H1 (cell line): ENCODE results near the gene TSPAN6. TPM values are rescaled to one million over a fixed set of nuclear protein-coding genes. Genes with fewer than 3 reads are reported as not detected.
A peak's percentile ranks its signal among the peaks of the same experiment; 100 is the strongest.

Experiments
- CTCF ChIA-PET: fragments of 300-600 bp; sonication (Branson Sonifier 250); formaldehyde crosslinking; loops from one replicate; lab custom pipeline; 2021; ENCODE audit not compliant: partially characterized antibody; lab: Charles Lee
- POLR2A ChIA-PET: fragments of 300-600 bp; sonication (Branson Sonifier 250); formaldehyde crosslinking; loops from one replicate; lab custom pipeline; 2021; ENCODE audit warnings: inconsistent platforms; ENCODE audit not compliant: partially characterized antibody; lab: Charles Lee
- DNase-seq, 2 experiments: peaks; one replicate each; pipeline versions ENCODE4 v3.0.0 to v3.0.0-alpha.2; 2010 to 2022; ENCODE audit warnings: low spot score in 2 of 2, low read depth in 1 of 2, mixed read lengths in 1 of 2
- FAIRE-seq: peaks from 2 replicates; lab custom pipeline; 2011; peaks lifted over from hg19 to GRCh38; lab: Jason Lieb, UNC
- H2AFZ ChIP-seq: 2 replicates; pipeline ENCODE4 v1.8.1; 2012; ENCODE audit warnings: low read length, inconsistent platforms
- H2AK5ac ChIP-seq: 2 replicates; pipeline ENCODE4 v1.6.1; 2013; ENCODE audit warnings: low read depth, low read length
- H2BK120ac ChIP-seq: replicated peaks from 2 replicates; pipeline ENCODE3; 2013; ENCODE audit warnings: low read depth, low read length, inconsistent platforms
- H2BK12ac ChIP-seq: 2 replicates; pipeline ENCODE4 v1.6.1; 2013; ENCODE audit warnings: low read depth, low read length
- H2BK15ac ChIP-seq: 2 replicates; pipeline ENCODE4 v1.6.1; 2013; ENCODE audit warnings: low read length
- H2BK20ac ChIP-seq: 2 replicates; pipeline ENCODE4 v1.6.1; 2013; ENCODE audit warnings: low read length
- H2BK5ac ChIP-seq: 2 replicates; pipeline ENCODE4 v1.6.1; 2013; ENCODE audit warnings: low read depth, low read length
- H3K14ac ChIP-seq: 2 replicates; pipeline ENCODE4 v1.6.1; 2013; ENCODE audit warnings: inconsistent platforms; ENCODE audit not compliant: insufficient read length
- H3K18ac ChIP-seq: 2 replicates; pipeline ENCODE4 v1.6.1; 2013; ENCODE audit warnings: low read length; ENCODE audit errors: extremely low read depth
- H3K23ac ChIP-seq: 2 replicates; pipeline ENCODE4 v1.6.1; 2013; ENCODE audit warnings: inconsistent platforms; ENCODE audit not compliant: insufficient read length
- H3K23me2 ChIP-seq: 2 replicates; pipeline ENCODE4 v1.6.1; 2013; ENCODE audit warnings: low read depth, low read length
- H3K27ac ChIP-seq: 2 replicates; pipeline ENCODE4 v1.6.1; 2011; ENCODE audit warnings: low read depth, low read length, inconsistent platforms
- H3K27me3 ChIP-seq, 4 experiments: replicated peaks in 1 of 4; 1 replicate in 1 of 4; 2 replicates in 3 of 4; pipeline versions ENCODE4 v1.6.1 to v1.8.1; 2011 to 2013; ENCODE audit warnings: low read length in 3 of 4, mild to moderate bottlenecking in 3 of 4, inconsistent platforms in 2 of 4, mixed read lengths in 2 of 4, moderate library complexity in 1 of 4; ENCODE audit not compliant: control insufficient read depth in 3 of 4, insufficient read depth in 3 of 4; ENCODE audit errors: extremely low read depth in 1 of 4
- H3K36me3 ChIP-seq, 4 experiments: 2 replicates each; pipeline versions ENCODE4 v1.6.1 to v1.8.1; 2011 to 2013; ENCODE audit warnings: mild to moderate bottlenecking in 4 of 4, low read length in 3 of 4, moderate library complexity in 2 of 4, control low read depth in 1 of 4, inconsistent platforms in 1 of 4; ENCODE audit not compliant: insufficient read depth in 4 of 4, control insufficient read depth in 2 of 4
- H3K4ac ChIP-seq: replicated peaks from 2 replicates; pipeline ENCODE3; 2013; ENCODE audit warnings: low read length, low read depth, mixed read lengths, inconsistent platforms; ENCODE audit not compliant: insufficient read length
- H3K4me1 ChIP-seq, 4 experiments: replicated peaks in 1 of 4; 1 replicate in 1 of 4; 2 replicates in 3 of 4; pipeline versions ENCODE4 v1.6.1 to v1.8.1; 2011 to 2013; ENCODE audit warnings: low read length in 3 of 4, inconsistent platforms in 2 of 4, mixed read lengths in 1 of 4; ENCODE audit not compliant: insufficient read depth in 4 of 4, control insufficient read depth in 3 of 4
- H3K4me2 ChIP-seq, 2 experiments: 2 replicates each; pipeline versions ENCODE4 v1.6.1 to v1.8.1; 2011 to 2013; ENCODE audit warnings: low read depth in 2 of 2, low read length in 2 of 2, control low read depth in 1 of 2, inconsistent platforms in 1 of 2, mild to moderate bottlenecking in 1 of 2; ENCODE audit not compliant: insufficient read depth in 1 of 2
- H3K4me3 ChIP-seq, 4 experiments: fragments of 200-600, 300-600 bp in 1 of 4; sonication (generic), shearing (Covaris generic), sonication (Bioruptor Twin) in 1 of 4; 2 replicates each; pipeline versions ENCODE4 v1.5.1 to v1.8.1; 2011 to 2016; ENCODE audit warnings: low read length in 4 of 4, low read depth in 3 of 4, control low read depth in 2 of 4, inconsistent platforms in 2 of 4, mild to moderate bottlenecking in 2 of 4, mixed read lengths in 1 of 4, moderate library complexity in 1 of 4; ENCODE audit not compliant: insufficient read depth in 2 of 4; ENCODE audit errors: extremely low read depth in 1 of 4
- H3K56ac ChIP-seq: replicated peaks from 2 replicates; pipeline ENCODE3; 2013; ENCODE audit warnings: low read depth, mild to moderate bottlenecking, mixed read lengths, low read length, inconsistent platforms; ENCODE audit not compliant: insufficient read length
- H3K79me1 ChIP-seq: 2 replicates; pipeline ENCODE4 v1.6.1; 2013; ENCODE audit warnings: low read depth, low read length, control low read depth
- H3K79me2 ChIP-seq, 2 experiments: 2 replicates each; pipeline versions ENCODE4 v1.6.1 to v1.8.1; 2012 to 2013; ENCODE audit warnings: low read length in 2 of 2, mild to moderate bottlenecking in 2 of 2, inconsistent platforms in 1 of 2; ENCODE audit not compliant: insufficient read depth in 2 of 2, control insufficient read depth in 1 of 2
- H3K9ac ChIP-seq, 4 experiments: replicated peaks in 1 of 4; 1 replicate in 1 of 4; 2 replicates in 3 of 4; pipeline versions ENCODE4 v1.6.1 to v1.8.1; 2011 to 2013; ENCODE audit warnings: low read depth in 3 of 4, low read length in 3 of 4, control low read depth in 2 of 4, mild to moderate bottlenecking in 2 of 4, moderate library complexity in 2 of 4, inconsistent platforms in 1 of 4; ENCODE audit errors: extremely low read depth in 1 of 4
- H3K9me3 ChIP-seq, 2 experiments: 2 replicates each; pipeline versions ENCODE4 v1.6.1 to v1.8.1; 2012 to 2013; ENCODE audit warnings: mild to moderate bottlenecking in 2 of 2, moderate library complexity in 2 of 2, control low read depth in 1 of 2, inconsistent platforms in 1 of 2, low read depth in 1 of 2, low read length in 1 of 2, mixed read lengths in 1 of 2; ENCODE audit not compliant: insufficient read depth in 2 of 2
- H4K20me1 ChIP-seq, 2 experiments: replicated peaks in 1 of 2; 2 replicates each; pipeline versions ENCODE3 to v1.8.1; 2011 to 2013; ENCODE audit warnings: inconsistent platforms in 2 of 2, low read length in 2 of 2, mild to moderate bottlenecking in 1 of 2; ENCODE audit not compliant: insufficient read depth in 2 of 2, control insufficient read depth in 1 of 2
- H4K5ac ChIP-seq: 2 replicates; pipeline ENCODE4 v1.6.1; 2013; ENCODE audit warnings: low read length, low read depth, mixed read lengths, inconsistent platforms; ENCODE audit not compliant: insufficient read length
- H4K8ac ChIP-seq: 2 replicates; pipeline ENCODE4 v1.8.0; 2013; ENCODE audit warnings: mild to moderate bottlenecking, moderate library complexity, low read length, inconsistent platforms; ENCODE audit not compliant: insufficient read depth; ENCODE audit errors: extremely low read depth
- H4K91ac ChIP-seq: replicated peaks from 2 replicates; pipeline ENCODE3; 2013; ENCODE audit warnings: low read length, mixed read lengths, inconsistent platforms; ENCODE audit not compliant: insufficient read length
- CBX5 ChIP-seq: fragments of 300-800, 300-1000 bp; sonication (generic); IDR thresholded peaks from 2 replicates; pipeline ENCODE4 v1.7.1; 2016; ENCODE audit warnings: antibody characterized with exemption, low read length, low read depth
- GTF2F1 ChIP-seq: IDR thresholded peaks from 2 replicates; pipeline ENCODE4 v1.6.1; 2012; ENCODE audit warnings: low read depth, low read length, improper control_type of control experiment, borderline replicate concordance
- HDAC6 ChIP-seq: IDR thresholded peaks from one replicate; pipeline ENCODE4 v1.7.1; 2012; ENCODE audit warnings: low read depth, mild to moderate bottlenecking, inconsistent platforms, low read length, moderate library complexity
- NANOG ChIP-seq: IDR thresholded peaks from 2 replicates; pipeline ENCODE4 v1.6.1; 2011; ENCODE audit warnings: low read length, low read depth, mild to moderate bottlenecking, inconsistent platforms; ENCODE audit not compliant: insufficient read depth, poor library complexity, severe bottlenecking
- PHF8 ChIP-seq: fragments of 200-600 bp; sonication (generic); conservative IDR thresholded peaks from 2 replicates; pipeline ENCODE4 v1.7.1; 2012; ENCODE audit warnings: low read depth, mild to moderate bottlenecking, inconsistent platforms, low read length, moderate library complexity
- TAF1 ChIP-seq: IDR thresholded peaks from 2 replicates; pipeline ENCODE4 v1.6.1; 2011; ENCODE audit warnings: mild to moderate bottlenecking, low read depth, low read length
- TEAD4 ChIP-seq: IDR thresholded peaks from 2 replicates; pipeline ENCODE4 v1.6.1; 2012; ENCODE audit warnings: low read depth, low read length, inconsistent platforms, mixed read lengths
- WGBS, 2 experiments: shearing (Covaris generic) in 1 of 2; methylation state at CpG; one replicate each; pipeline versions ENCODE4 v1.1.6 to v1.1.7; 2013 to 2015; ENCODE audit warnings: low lambda C conversion rate in 2 of 2, mixed read lengths in 2 of 2, inconsistent platforms in 1 of 2, low coverage in 1 of 2, missing lambda C conversion rate in 1 of 2; ENCODE audit not compliant: insufficient replicate concordance in 2 of 2, insufficient coverage in 1 of 2, insufficient read length in 1 of 2; ENCODE audit errors: extremely low coverage in 1 of 2, missing lambda C conversion rate in 1 of 2; 5-methylcytosine and 5-hydroxymethylcytosine counted together
- long read RNA-seq, 2 experiments: library from RNA in 1 of 2; library from capped mRNA in 1 of 2; stranded (forward); transcript quantifications; one replicate each; pipeline ENCODE4 v2.0.0, GENCODE V29; 2021; ENCODE audit warnings: inconsistent platforms in 1 of 2
- polyA minus RNA-seq, 3 experiments: library from RNA; depleted of rRNA, polyadenylated mRNA; stranded (reverse); fragments of >200 nt; gene quantifications; 1 replicate in 2 of 3; 2 replicates in 1 of 3; pipeline ENCODE4 v1.2.3, GENCODE V29; 2011
- polyA plus RNA-seq, 7 experiments: library from polyadenylated mRNA; depleted of rRNA in 3 of 7; stranded (reverse) in 5 of 7; unstranded in 2 of 7; fragments of >200 nt in 5 of 7; fragments of 200-250 nt in 2 of 7; gene quantifications; 1 replicate in 5 of 7; 2 replicates in 1 of 7; 4 replicates in 1 of 7; pipeline versions ENCODE4 v1.2.1 to v1.2.3, GENCODE V29; 2011 to 2013; ENCODE audit warnings: missing spikeins in 2 of 7, mixed read lengths in 2 of 7
- total RNA-seq: library from RNA; stranded (reverse); fragmentation: NEBNext Ultra II Directional; extraction: Animal tissue kit (Norgen Biotek cat#: 25700); gene quantifications from 2 replicates; pipeline ENCODE4 v1.2.1, GENCODE V29; 2021
- TF ChIP-seq, protein P1 (sequence below): IDR thresholded peaks from 2 replicates; pipeline ENCODE4 v1.6.1; 2011; ENCODE audit warnings: low read depth, mild to moderate bottlenecking, low read length; ENCODE audit not compliant: insufficient read depth

The TSPAN6 gene
- total RNA-seq = 56.8 and 58.1 TPM in 2 replicates
- 41.7 and 67.7 TPM in 2 replicates for polyA plus RNA-seq (2011; rRNA removed)
- polyA plus RNA-seq (2011; cell fraction: cytosol; rRNA removed) = 57.7 TPM
- polyA plus RNA-seq (2011; cell fraction: nucleus; rRNA removed) = 19.6 TPM
- 51.3 to 71.8 TPM (median 55.0 TPM) in 4 replicates for polyA plus RNA-seq (2012, experiment 1 of 2)
- polyA plus RNA-seq (2012, experiment 2 of 2) = 19.9 TPM
- polyA plus RNA-seq (2013, experiment 1 of 2) = 63.3 TPM
- polyA plus RNA-seq (2013, experiment 2 of 2) = 74.6 TPM
- 44.3 and 57.2 TPM in 2 replicates for polyA minus RNA-seq (2011; rRNA and poly(A)+ RNA removed)
- polyA minus RNA-seq (2011; cell fraction: cytosol; rRNA and poly(A)+ RNA removed) = 23.3 TPM
- 22.6 TPM for polyA minus RNA-seq (2011; cell fraction: nucleus; rRNA and poly(A)+ RNA removed)
- long read RNA-seq, experiment 1, transcript TSPAN6-201 (8 exons, 2,206 nt) = major isoform, 55 of 106 reads
- long read RNA-seq, experiment 1, partial matches to known transcripts = 31 of 106 reads
- long read RNA-seq, experiment 1, other reads (novel, unspliced or antisense) = 20 of 106 reads
- long read RNA-seq, experiment 2, transcript TSPAN6-201 (8 exons, 2,206 nt) = major isoform, 270 of 306 reads
- long read RNA-seq, experiment 2, partial matches to known transcripts = 4 of 306 reads
- long read RNA-seq, experiment 2, other reads (novel, unspliced or antisense) = 32 of 306 reads

DNA sequence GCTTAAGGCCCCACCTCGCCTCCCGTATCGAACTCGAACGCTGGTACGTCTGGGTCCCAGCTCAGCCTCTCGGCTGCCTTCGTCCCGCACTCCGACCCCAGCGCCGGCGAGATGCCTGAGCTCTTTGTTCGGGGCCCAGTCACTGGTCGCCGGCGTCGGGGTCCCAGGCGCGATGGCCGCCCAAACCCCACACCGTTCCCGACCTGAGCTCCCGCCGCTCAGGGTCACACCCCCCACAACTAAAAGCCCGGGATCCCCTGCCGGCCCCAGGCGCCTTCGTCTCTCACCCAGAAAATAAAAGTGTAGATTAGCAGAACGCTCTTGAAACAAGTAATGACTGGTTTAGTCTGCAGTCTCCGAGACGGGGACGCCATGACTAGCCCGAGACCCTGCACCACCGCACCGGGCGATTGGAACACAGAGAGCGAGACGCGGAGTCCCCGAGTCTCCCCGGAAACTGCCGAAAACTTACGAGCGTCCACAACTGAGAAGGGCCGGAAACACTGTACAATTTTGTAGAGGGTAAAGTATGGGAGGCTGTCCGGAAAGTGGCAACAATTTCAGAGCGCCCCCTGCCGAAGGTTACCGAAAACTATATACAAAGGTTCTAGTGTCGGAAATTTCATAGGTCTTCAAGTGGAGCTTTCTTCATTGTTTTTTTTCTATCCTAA is at the start of gene TSPAN6:
Gene TSPAN6, minus strand, starts transcription at position 486 of the 671 bp plus-strand sequence. Its CDS starts 112 bp downstream, at position 374.
- Histone ChIP-seq H3K4me2 (peak within 1 kb of the TSS; percentile 69 to 94), H2AK5ac (no peak within 1 kb of the TSS; the same call in 1 of the 2 replicates), H3K27ac (peak within 1 kb of the TSS; percentile 88), H4K8ac (peak within 1 kb of the TSS; percentile 96), H3K14ac (no peak within 1 kb of the TSS), H2BK12ac (no peak within 1 kb of the TSS), H4K5ac (peak within 1 kb of the TSS; percentile 68), H3K18ac (no peak within 1 kb of the TSS; the same call in 1 of the 2 replicates), H3K4ac (no peak within 1 kb of the TSS), H3K23me2 (no peaks in the 10 kb centered on the region), H3K4me3 (peak within 1 kb of the TSS; percentile 63 to 86 (median 75)), H3K4me1 (peaks cover 0 to 2% (median 0%) of the 10 kb centered on the region in 4 experiments; a peak in 1 of 7 replicates), H3K56ac (peak within 1 kb of the TSS; percentile 30), H3K36me3 (peaks cover 1 to 29% (median 9%) of the 10 kb centered on the region in 4 experiments; a peak in 5 of 8 replicates), H2BK5ac (no peak within 1 kb of the TSS; the same call in 1 of the 2 replicates), H3K23ac (no peak within 1 kb of the TSS), H3K9me3 (no peaks in the 10 kb centered on the region), H2BK15ac (no peak within 1 kb of the TSS), H4K20me1 (no peaks in the 10 kb centered on the region), H3K79me2 (peaks cover 0 to 4% of the 10 kb centered on the region in 2 experiments; a peak in 2 of 4 replicates), H3K27me3 (no peaks in the 10 kb centered on the region), H4K91ac (no peak within 1 kb of the TSS), H2BK120ac (no peak within 1 kb of the TSS), H3K9ac (peak within 1 kb of the TSS; percentile 82 to 94 (median 88)), H2AFZ (peak within 1 kb of the TSS; percentile 32; the same call in 1 of the 2 replicates), H3K79me1 (no peaks in the 10 kb centered on the region), H2BK20ac (no peak within 1 kb of the TSS)
- CTCF ChIA-PET = interaction anchor here (0.7 to 2.1 kb wide), 12 partner anchors 10 to 189 kb away, joined by 3 to 7 read pairs (median 4); no protein-coding TSS in a partner anchor
- 1% methylated on average over 13 of the region's 51 CpGs; no CpG with 5 or more reads in 1 of the 2 experiments for WGBS, 2 experiments
- FAIRE-seq (peak; percentile 92), DNase-seq (peak; percentile 47 to 81)
- POLR2A ChIA-PET = interaction anchor here (0.6 to 1.9 kb wide), 16 partner anchors 10 to 233 kb away, joined by 3 to 14 read pairs (median 4); no protein-coding TSS in a partner anchor
- TF ChIP-seq, protein P1, sequence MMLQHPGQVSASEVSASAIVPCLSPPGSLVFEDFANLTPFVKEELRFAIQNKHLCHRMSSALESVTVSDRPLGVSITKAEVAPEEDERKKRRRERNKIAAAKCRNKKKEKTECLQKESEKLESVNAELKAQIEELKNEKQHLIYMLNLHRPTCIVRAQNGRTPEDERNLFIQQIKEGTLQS = no peak
- TF ChIP-seq HDAC6 = no peak
- no peak for TF ChIP-seq CBX5
- no peak for TF ChIP-seq NANOG
- peak; percentile 61; the same call in 1 of the 2 replicates for TF ChIP-seq TAF1
- TF ChIP-seq GTF2F1 = no peak
- TF ChIP-seq TEAD4 = no peak
- TF ChIP-seq PHF8 = peak; percentile 79
